HG03354 (cell line): ENCODE results near the gene STAB2.
"Not testable (repeated sequence)": the region's sequence is repeated elsewhere in the genome, so short reads cannot be mapped to it uniquely, and the experiment has no call there.

Source experiments
- ATAC-seq: cut with Tn5 transposase; IDR thresholded peaks from one replicate; pipeline ENCODE4 v1.9.1; 2021; ENCODE audit warnings: mild to moderate bottlenecking; ENCODE audit not compliant: unreplicated experiment, poor library complexity, severe bottlenecking

STAB2 gene

DNA sequence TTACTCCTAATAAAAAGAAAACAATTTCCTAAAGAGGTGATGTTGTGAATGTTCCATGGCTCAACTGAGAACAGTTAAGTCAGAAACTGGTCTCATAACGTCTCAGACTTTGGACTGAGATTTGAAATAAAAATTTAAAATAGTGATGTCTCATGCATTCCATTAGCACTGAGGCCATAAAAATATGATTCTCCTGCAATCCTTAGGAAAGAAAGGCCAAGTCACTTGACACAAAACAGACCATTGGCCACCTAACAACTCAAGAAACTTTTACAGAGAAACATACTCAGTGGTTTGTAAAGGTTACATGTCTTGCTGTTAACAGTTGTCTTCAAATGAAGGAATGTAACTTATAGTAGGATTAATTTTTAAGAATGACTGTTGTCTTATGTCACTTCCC, 58.1 kb downstream of the STAB2 start:
- ATAC-seq: no peak

DNA sequence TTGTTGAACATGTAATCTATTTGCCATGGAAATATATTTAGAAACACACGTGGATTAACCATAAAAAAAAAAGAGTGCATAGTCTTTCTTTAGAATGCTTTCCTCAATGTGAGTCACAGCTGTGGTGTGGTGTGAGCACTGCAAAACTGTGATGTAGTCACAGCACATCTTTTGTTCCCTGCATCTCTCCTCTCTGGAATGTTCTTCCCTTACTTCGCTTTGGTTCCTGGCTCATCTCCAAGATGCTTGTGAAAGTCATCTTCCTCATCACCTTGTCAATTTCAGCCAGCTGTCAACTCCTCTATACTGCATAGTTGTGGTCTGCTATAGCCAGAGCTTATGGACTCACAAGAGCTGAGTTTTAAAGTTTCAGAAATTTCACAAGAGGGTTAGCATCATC, 60.2 kb downstream of the STAB2 start:
- no peak for ATAC-seq

DNA sequence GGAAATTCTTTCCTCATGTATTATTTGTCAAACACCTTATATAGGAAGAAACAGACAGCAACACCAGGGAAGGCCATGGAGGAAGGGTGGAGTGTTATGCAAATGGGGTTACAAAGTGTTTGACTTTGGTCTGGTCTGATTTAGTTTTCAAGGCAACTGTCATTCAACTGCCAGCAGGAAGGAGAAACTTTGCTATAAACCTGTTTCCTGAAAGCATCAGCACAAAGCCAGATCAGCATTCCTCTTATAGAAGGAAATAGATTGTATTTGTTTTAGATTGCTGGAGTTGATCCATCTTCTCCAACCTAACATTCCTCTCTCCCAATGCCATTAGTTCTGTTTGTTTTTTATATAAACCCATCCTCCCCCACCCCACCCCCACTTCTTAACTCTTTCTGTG, 65.7 kb downstream of the STAB2 start:
- ATAC-seq: no peak

DNA sequence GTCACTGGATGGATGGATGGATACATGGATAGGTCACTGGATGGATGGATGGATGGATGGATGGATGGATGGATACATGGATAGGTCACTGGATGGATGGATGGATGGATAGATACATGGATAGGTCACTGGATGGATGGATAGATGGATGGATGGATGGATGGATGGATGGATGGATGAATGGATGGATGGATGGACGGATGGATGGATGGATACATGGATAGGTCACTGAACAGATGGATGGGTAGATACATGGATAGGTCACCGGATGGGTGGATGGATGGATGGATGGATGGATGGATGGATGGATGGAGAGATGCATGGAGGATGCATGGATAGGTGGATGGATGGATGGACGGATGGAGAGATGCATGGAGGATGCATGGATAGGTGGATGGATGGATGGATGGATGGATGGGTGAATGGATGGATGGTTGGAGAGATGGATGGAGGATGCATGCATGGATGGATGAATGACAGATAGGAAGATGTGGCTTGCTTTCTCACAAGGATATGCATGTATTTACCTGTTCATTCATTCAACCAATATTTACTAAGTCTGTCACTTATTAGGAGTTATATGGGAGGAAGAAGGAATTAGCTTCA, 66.6 kb downstream of the STAB2 start:
- not testable (repeated sequence) for ATAC-seq

DNA sequence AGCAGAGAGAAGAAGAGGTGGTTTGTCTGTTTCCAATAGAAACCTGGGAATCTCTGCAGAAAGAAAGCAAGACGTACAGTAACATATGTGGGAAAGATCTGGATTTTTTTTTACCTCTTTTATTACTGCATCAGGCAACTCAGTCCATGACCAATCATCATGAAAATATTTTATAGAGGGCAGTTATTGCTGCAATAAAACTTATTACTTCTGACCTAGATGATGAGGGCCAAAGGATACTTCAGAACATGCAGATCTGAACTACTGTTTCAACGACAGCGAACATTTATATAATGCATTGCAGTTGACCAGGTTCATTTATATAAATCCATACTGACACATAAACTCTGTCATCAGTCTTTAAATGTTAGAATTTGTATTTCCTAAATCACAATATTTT, 67.7 kb downstream of the STAB2 start:
- ATAC-seq: no peak

DNA sequence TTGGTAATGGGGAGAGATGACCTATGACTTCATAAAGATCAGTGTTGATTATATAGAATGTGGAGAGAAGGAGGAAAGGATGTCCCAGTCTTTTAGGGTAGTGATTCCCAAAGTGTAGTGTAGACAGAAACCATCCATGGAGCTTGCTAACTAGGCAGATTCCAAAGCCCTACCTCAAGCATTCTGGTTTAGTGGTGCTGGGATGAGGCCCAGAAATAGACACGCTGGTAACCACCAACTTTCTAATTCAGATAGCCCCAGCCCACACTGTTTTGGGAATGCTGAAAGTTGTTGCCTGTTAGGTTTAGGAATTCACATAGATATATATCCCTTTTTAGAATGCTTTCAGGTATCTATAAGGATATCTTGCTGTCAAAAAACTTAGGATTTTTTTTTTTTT, 69.2 kb downstream of the STAB2 start:
- no peak for ATAC-seq

DNA sequence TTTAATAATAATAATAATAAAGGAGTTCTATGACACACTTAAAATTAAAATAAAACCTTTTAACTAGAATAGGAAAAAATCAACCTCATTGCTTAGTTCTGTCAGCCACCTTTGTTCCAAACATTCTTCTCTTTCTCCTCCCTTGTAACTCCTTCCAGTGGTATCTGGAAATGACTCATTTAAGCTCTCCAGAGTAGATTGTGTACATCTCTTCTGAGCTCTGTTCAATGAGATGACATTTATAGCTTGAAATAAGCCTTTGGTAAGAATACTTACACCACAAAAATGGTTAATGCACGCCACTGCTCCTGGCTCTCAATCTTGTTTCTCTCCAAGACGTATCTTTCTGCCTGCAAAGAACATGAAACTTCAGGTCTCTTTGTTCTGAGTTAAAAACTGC, 70.3 kb downstream of the STAB2 start:
- no peak for ATAC-seq

DNA sequence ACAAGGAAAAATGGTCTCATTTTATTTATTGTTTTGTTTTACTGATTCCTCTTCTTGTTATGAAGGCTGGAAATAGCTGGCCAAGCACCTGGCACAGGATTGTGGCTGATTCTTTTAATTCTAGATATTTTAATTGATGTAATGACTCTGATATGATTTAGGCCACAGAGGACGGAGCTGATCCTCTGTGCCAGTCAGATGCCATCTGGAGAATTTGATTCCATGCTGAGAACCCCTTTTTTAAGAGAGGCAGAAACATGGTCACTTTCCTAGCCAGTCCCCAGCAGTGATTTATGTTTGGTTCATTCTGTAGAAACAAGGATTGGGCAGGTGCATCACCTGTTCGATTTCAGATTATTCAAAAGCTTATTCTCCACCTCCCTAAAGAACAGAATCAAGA, 77.6 kb downstream of the STAB2 start:
- no peak for ATAC-seq

DNA sequence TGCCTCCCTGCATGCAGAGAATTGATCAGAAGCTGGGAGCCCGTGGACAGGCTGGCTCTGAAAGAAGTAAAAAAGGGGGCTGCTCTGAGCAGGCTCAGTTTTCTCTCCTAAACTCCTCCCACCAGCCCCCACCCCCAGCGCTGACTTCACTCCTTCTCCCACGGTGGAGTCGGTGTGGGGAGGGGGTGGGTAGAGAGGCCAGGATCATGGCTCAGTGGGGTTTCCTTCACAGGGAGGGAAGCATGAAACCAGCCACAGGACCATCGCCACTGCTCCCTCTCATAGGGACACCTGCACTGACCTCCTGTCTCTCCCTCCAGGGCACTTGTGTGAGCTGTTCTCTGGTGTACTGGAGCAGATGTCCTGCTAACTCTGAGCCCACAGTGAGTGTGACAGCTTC, 78.9 kb downstream of the STAB2 start:
- no peak for ATAC-seq

DNA sequence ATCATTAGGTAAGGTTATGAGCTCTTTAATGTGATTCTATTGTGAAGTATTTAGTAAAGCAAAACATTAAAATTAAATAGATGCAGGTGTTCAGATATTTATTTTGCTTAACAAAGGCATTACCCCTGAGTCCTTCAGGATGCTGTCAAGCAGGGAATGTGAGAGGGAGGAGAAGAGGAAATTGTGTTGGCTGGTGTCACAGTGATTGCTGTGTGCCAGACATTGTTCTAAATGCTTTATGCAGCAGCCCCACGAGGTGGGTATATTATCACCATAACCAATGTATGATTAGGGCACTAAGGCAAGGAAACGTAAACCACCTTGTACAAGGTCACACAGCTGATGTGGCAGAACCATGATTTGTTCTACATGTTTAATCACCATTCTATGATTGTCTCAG, 80.1 kb downstream of the STAB2 start:
- no peak for ATAC-seq

DNA sequence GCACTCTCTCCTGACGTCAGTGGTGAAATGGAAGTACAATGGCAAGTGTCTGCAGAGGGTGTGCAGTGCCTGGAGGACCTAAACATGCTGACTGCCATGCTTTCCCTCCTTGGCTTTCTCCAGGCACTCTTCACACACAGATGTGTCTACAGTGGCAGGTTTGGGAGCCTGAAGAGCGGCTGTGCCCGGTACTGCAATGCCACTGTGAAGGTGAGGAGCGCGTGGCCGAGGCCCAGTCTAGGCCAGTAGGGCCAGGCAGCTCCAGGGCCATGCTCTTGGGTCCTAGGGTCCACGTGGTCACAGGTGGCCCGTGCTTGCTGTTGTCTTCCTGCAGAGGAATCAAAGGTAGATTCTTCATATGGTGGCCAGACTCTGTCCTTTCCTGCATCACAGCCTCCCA, 81.4 kb downstream of the STAB2 start:
- ATAC-seq: no peak

DNA sequence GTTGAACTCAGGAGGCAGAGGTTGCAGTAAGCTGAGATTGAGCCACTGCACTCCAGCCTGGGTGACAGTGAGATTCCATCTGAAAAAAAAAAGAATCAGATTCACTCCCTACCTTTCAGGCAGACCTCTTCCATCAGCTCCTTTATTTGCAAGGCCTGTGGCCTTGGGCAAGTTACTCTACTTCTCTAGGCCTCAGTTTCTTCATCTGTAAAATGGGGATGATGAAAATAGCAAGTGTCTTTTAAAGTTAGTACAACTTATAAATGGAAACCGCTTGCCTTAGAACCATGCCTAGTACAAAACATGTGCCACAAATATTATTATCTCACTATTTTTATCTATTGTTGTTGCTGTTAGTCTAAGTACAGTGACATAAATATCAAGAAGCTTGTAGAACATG, 84.3 kb downstream of the STAB2 start:
- ATAC-seq: no peak

DNA sequence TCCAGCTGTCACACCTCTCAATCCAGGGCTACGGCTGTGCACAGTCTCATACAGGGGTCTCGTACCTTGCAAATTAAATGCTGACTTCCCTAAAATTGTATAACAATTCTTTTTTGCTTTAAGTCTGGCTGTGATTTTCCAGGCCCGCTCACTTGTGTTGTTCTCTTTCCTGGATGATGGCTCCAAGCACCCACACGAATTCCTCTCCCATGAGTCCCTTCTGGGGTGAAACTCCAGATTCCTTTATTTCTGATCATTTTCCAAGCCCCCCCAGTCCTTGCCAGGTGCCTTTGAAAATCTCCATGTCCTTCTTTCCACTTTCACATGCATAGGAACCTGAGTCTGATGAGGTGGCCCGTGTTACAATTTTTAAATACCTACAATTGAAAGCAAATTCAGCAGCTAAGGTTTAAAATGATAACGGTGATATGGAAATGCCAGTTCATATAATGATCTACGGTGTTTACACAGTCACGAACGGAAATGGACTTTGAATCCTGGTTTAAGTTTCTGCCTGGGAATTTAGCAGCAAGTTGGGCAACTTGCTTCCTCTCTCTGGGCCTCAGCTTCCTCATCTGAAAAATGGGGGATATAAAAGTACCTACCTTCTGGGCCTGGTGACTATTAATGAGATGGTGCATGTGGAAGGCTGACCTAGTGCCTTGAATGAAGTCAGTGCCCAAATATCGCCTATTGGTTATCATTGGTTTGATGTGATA, 85.5 kb downstream of the STAB2 start:
- no peak for ATAC-seq

DNA sequence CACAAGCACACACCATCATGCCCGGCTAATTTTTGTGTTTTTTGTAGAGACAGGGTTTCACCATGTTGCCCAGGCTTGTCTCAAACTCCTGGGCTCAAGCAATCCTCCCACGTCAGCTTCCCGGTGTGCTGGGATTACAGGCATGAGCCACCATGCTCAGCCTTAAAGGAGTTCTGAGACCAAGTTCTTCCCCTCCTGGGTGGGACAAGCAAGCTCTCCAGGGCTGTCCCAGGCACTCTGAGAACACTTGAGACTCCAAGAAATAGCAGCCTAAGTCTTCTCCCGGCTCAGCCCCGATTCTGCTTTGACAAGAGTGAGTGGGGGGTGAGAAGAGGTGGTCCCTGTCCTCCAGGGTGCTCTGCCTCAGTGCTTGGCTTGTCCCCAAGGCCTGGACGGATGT, 86.4 kb downstream of the STAB2 start:
- no peak for ATAC-seq

DNA sequence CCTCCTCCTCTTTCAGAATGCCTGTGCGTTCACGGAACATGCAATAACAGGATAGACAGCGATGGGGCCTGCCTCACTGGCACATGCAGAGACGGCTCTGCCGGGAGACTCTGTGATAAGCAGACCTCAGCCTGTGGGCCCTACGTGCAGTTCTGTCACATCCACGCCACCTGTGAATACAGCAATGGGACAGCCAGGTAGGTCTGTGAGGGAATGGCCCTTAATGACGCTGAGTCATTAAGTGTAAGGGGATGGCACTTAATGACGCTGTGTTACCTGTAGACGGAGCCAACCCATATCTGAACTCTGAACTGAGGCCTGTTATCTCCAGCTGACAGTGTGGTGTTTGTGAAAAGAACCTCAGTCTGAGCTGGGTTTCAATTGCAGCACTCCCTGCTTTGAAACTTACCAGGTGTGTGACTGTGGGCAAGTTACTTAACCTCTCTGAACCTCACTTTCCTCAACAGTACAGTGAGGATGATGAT, 86.9 kb downstream of the STAB2 start:
- ATAC-seq: no peak

DNA sequence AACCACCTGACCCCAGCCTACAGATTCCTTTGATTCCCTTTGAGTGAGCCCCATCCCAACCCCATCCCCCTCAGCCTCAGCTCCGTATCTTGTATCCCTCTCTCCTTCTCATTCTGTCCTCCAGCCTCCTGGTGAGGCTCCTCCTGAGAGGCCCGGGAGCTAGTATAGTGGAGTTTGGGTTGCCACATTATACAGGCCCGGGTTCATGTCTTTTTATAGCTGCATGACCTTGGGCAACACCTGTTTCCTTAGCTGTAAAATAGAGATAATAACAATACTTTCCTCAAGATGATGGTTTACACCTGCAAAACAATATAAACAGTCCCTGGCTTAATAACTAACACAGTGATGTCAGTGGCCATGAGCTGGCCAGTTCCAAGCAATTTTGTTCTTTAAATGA, 89.8 kb downstream of the STAB2 start:
- ATAC-seq: no peak

DNA sequence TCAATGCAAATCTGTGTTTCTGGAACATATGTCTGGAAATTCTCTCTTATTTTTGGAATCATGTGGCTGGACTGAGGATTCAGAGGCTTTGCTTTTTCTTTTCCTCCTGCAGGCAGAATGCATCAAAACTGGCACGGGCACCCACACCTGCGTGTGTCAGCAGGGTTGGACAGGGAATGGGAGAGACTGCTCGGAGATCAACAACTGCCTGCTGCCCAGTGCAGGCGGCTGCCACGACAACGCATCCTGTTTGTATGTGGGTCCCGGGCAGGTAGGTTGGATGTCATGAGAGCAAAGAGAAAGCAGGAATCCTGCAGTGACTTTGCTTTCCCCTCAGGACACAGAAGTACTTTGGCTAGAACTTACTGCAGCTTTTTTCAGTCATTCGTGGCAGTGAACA, 90.3 kb downstream of the STAB2 start:
- ATAC-seq: no peak

DNA sequence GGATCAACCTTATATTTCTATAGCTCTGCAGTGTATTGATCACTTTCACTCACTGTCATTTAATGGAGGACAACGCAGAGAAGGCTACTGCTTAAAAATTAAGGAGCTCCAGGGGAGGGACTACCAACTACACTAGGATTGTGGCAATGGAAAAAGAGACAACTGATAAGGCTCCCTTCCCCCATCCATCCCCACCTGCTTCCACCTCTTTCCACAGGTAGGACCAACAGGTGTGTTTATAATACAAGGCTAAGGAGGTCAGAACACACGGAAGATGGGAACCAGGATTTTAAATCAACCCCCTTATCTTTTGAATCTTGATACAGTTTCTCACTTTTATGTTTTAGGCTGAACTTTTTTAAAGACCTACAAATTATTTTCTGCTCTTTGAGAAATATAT, 90.8 kb downstream of the STAB2 start:
- ATAC-seq: no peak

DNA sequence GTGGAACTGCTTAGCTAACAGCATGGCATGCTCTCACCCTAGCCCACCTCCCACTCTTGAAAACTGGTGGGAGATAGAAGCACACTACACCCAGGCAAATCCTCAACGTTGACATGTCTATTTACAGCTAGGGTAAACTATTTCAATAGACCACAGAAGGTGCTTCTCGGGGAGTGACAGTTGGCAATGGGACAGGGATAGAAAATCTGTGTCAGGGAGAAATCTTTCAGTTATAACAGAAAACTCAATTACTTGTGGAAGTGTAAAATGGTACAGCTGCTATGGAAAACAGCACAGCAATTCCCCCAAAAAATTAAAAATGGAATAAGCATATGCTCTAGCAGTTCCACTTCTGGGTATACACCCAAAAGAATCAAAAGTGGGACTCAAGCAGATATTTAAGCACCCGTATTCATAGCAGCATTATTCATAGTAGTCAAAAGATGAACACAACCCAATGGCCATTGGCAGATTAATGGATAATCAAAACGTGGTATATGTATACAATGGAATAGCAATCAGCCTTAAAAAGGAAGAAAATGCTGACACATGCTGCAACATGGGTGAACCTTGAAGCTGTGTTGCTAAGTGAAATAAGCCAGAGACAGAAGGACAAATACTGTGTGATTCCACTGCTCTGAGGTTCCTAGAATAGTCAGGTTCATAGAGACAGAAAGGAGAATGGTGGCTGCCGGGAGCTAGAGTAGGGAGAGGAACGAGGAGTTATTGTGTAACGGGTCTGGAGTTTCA, 92.5 kb downstream of the STAB2 start:
- ATAC-seq: no peak

DNA sequence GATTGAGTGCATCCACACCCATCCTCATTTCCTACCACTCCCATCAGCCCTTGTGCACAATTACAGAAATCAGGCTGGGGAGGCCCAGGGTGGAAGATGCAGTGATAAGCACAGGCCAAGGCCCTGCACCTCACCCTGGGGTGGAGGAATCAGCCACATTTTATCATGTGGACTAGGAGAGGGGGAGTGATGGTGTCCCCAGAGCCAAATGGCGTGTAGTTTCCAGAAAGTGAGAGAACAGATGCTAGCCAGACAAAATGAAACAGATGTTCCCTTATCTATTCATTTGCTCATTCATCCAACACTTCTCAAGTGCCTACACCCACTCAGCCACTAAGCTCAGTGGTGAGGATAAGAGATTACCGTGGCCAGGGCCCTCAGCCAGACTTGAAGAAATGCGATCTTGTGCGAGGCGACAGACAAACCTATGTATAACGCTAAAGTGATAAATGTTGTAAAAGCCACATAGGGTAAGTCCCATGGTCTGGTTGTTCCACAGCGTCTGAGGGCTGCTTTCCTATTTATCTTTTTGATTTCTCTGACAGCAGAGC, 93.6 kb downstream of the STAB2 start:
- ATAC-seq: no peak

DNA sequence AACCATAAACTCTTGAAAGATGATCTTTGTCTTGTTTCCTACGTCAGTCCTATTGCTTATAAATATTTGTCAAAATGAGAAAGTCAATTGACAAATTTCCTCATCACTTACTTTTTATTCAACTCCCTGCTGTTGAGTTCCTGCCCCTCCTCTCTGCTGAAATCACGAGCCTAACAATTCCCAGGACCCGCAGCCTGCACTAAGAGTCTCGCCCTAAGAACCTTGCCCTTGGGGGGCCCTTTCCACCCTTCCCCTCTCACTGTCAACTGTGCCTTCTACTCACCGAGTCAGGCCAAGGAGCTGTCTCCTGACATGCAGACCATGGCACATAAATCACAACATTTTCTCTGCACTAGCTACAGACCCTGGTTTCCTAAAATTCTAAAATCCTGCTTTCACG, 99.0 kb downstream of the STAB2 start:
- ATAC-seq: no peak
